Stimulated activated CD4-positive, alpha-beta T cell treated with anti-CD3 and anti-CD28 coated beads, Interleukin-1b, Interleukin-23, amount 100 ng/mL, for 24 hours (primary cell): Measurements from ENCODE around the gene COL1A2.

Source experiments
- DNase-seq, 4 experiments: peaks; one replicate each; pipeline ENCODE4 v3.0.0-alpha.2; 2020; ENCODE audit warnings: low read depth in 4 of 4, low spot score in 1 of 4

The COL1A2 gene

DNA sequence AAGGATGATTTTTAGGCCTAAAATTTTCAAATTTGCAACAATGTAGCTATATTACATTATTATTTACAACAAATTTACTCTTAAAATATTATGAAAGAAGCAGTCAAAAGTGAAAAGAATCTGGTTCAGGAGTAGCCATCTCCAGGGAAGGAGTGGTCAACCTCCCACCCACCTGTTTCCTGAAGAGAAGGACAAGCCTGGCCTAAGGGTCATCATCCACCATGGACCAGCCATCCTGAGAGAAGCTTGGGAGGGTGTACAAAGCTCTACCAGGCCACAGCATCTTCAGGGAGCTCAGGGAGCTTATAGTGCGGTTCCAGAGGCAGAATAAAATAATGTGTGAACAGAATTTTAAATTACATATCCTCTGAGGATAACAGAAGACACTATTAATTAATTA lies 38.1 kb downstream of the COL1A2 start:
- no peak for DNase-seq

GRCh38 chr7:94433224-94433623 lies 38.5 kb downstream of the COL1A2 start:
- DNase-seq, result no peak

GRCh38 chr7:94434042-94434441 lies 39.3 kb downstream of the COL1A2 start:
- DNase-seq, result no peak

DNA sequence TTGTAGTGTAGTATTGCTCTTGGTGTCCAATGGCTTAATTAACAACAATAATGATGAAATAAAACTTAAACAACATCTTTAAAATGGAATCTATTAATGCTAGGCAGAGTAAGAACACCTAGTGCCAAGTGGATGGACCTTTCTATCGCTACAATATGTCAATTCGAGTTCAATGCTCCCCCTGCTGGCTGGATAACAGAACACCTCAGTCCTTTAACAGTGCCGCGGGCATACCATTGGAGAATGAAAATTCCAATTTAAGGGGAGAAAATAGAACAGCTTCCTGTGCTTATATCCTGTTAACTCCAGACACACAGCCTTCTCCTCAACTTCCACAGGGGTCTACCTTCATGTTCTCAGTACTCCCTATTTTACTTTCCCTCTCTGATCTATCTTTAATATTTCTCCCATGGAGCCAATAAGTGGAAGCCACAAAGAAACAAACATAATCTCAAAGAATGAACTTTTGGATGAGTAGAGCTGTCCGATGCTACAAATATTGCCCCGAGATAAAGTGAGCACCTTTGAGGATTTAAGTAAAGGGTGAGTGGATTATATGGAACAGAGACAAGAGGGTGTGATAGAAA lies 41.4 kb downstream of the COL1A2 start:
- peak; percentile 21 to 36 (median 30) for DNase-seq

GRCh38 chr7:94436700-94437099 lies 42.0 kb downstream of the COL1A2 start:
- no peak for DNase-seq

DNA sequence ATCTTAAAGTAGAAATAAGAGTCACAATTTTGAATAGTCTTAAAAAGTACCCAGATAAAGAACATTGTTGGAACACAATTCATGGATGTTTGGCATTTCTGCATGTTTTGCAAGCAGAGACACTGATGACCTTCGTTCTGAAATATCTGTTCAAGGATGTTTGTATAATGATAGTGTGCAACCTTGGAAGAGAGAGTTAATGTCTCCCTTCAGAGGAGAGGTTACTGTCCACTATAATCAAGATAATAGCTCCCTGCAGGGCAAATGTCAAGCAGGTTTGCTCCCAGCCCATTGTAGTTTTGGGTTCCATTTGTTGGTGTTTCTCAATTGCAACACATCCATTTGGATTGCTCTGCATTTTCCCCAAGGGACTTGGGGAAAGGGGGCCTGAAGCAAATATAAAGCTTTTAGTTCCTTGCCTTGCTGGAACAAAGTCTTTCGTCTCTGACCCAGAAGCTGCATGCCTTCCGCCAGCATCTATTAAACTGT lies 45.2 kb downstream of the COL1A2 start:
- no peak for DNase-seq

DNA sequence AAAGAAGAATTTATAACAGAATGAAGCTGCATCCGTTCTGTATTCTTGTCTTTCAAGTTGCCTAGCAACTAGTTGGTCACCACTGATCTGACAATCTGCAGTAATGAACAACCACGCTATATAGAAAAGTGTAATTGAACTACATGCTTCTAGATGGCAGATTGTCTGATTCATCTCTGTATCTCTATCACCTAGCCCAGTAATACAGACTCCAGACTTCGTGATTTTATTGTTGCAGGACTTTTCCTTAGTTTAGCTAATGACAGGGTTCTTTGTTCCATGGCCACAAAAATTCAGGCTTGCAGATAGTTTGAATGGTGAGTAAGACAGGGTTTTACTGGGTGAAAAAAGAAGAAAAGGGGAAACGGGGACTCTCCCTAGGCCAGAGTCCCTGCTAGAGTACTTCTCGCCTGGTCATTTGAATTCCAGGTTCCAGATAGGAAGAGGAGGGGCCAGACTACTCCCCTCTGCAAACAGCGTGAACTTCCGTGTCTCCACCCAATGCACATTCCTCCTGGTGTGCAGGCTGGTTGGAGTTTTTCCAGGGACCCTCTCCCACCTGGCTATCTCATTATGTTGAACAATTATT lies 45.9 kb downstream of the COL1A2 start:
- DNase-seq, result no peak

- DNase-seq, result no peak
Observed at GRCh38 chr7:94441138-94441537, 46.4 kb downstream of the COL1A2 start.

DNA sequence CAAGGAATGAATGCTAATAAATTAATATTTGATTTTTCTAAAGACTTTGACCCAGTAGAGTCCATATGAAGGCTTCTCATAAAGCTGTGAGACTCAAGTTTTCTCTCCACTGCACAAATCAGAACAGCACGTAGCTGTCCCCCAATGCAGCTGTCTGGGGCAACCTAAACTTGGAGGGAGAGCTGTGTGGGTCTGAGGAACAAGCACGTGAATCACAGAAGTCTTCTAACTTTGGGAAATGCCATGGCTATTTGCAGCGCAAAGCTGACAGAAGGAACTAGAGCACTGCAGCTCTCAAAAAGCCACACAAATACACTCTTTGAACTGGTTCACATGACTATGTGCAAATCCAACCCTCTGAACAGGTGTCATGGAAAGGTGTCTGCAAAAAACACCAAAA lies 47.9 kb downstream of the COL1A2 start:
- DNase-seq, result no peak

- DNase-seq, result no peak
Observed at GRCh38 chr7:94444813-94445212, 50.1 kb downstream of the COL1A2 start.

GRCh38 chr7:94445696-94446194 lies 51.0 kb downstream of the COL1A2 start:
- DNase-seq, result no peak

GRCh38 chr7:94446308-94446707 lies 51.6 kb downstream of the COL1A2 start:
- DNase-seq, result no peak

GRCh38 chr7:94449151-94449725 lies 54.5 kb downstream of the COL1A2 start:
- no peak for DNase-seq

- no peak for DNase-seq
Observed at GRCh38 chr7:94450044-94450697, 55.5 kb downstream of the COL1A2 start.

- DNase-seq, result no peak
Observed at GRCh38 chr7:94451187-94451586, 56.5 kb downstream of the COL1A2 start.

DNA sequence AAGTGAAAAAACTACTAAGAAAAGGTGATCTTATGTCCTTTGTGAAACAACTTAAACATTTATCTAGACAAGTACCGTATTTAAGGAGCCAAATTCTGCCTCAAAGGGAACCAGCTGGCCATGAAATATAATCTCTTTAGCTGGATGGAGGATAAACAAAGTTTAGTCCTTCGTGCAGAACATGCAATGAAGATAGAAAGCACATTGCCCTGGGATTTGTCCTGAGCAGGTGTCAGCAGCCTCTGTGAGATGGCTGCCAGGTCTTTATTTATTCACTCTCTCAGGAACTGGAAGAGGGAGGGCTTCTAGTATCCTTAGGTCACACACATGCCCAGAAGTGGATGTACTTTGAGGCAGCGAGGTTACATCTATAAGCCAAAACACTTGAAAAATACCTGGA lies 57.5 kb downstream of the COL1A2 start:
- no peak for DNase-seq

DNA sequence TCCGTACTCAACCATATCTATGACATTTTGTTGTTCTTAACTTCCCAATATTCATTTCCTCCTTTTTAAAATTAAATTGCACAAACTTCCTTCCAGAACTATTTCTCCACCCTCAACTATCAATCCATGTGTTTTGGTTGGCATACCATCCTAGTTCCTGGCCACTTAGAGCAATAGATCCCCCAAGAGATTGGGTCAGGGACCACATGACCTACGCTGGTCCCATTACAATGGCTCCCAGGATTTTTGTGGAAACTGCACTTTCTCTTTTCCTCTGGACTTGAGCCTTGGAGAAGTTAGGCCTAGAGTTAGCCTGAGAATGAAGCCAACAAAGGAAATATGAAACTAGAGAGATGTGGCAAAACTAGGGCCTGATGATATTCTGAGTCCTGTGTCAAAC lies 59.2 kb downstream of the COL1A2 start:
- no peak for DNase-seq

DNA sequence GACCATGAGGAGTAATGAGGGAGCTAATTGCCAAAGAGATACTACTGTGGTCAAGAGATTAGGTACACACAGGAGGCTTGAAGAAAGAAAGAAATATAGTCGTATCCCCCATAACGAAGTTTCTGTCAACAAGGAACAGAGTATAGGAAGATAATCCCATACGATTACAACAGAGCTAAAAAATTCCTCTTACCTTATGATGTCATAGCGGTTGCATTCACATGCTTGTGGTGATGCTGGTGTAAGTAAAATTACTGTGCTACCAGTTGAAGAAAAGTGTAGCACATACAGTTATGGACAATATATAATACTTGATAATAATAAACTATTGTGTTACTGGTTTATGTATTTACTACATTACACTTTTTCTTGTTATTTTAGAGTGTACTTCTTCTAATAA lies 63.3 kb downstream of the COL1A2 start:
- DNase-seq, result no peak

GRCh38 chr7:94466516-94466915 lies 71.8 kb downstream of the COL1A2 start:
- no peak for DNase-seq

DNA sequence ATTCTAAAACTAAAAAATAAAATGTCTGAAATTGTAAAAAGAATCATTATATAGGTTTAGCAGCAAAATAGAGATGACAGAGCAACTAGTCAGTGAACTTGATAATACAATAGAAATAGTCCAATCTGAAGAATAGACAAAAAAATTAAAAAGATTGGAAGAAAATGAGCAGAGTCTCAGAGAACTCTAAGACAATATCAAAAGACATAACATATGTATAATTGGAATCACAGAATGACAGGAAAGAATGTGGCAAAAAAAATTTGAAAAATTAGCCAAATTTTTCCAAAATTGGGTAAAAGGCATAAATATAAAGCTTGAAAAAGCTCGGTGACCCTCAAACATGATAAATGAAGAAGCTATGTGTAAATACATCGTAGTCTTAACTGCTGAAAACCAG lies 76.9 kb downstream of the COL1A2 start:
- DNase-seq, result no peak

GRCh38 chr7:94472608-94473007 lies 77.9 kb downstream of the COL1A2 start:
- no peak for DNase-seq

DNA sequence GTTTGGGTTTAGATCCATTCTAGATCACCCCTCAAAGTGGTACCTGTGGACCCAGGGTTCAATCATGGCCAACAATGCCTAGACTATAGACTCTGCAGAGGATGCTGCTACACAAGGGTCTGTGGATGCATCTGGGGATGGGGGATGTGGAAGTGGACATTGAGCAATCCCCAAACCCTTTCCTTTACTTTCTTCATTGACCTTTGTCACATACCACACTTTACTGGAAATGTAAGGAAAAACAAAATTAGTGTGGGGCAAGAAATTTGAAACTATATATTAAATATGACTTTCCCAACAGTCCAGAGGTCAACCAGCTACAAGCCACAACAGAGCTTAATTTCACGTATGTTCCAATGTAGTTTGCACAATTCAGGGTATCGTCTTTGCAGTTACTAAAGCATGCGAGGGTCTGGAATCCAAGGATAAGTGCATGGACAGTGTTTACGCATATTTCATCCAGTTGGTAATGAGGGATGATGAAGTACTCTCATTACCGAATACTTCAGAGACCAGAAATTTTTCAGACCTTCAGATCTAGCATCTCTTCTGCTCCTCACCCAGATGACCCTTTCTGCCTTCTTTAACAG lies 81.7 kb downstream of the COL1A2 start:
- no peak for DNase-seq
